Stromal cell of bone marrow (primary cell): ENCODE measurements around the gene NFIL3.

Source experiments
- DNase-seq: peaks from one replicate; pipeline ENCODE4 v3.0.0-alpha.2; 2012; ENCODE audit warnings: low read depth

Gene NFIL3

DNA sequence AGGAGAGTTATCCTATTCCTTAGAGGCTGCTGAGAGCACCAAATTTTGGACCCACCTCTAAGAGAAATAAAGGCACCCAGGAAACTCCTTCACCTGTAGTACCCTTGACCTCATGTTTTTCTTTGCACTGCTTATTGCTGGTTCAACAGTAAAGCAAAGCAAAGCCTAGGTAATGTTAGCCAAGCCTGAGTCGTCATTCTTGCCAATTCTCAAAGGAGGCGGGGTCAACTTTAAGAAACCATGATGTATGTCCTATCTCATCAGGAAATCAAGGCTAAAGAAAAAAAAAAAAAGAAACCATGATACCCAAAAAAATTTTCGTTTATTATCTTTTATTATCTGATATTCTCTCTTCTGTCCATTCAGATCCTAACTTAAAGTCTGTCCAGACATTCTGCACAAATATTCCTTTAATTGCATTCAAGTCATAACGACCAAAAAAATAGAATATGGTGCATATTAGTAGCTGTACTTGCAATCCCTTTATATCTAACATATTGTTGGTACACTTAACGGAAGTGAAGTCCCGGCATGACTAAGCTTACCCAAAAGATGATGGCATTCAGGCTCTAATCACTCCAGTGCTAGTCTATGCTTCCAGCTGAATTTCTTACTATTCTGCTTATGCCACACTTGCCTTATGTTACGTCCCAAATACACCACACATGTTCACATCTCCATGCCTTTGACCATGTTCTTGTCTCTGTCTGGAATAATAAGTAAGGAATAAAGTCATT, 63.7 kb downstream of the NFIL3 start:
- no peak for DNase-seq

DNA sequence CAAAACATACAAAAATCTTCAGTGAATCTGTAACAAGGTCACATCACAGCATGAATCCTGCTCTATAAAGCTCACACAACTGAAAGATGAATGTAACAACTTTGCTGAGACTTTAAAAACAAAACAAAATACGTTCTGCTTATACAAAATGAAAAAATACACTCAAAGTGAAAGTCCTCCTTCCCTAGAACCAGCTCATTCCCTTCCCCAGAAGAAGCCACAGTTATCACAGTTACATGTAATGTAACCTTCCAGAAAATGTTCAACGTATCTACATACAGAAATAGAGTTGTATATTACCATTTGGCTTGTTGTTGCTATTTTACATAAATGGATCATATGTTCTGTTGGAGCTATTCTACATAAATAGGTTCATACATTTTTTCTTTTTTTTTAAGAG, 64.5 kb downstream of the NFIL3 start:
- no peak for DNase-seq
